Activated B cell treated with CpG ODN at 0.5 μM for 24 hours (primary cell): ENCODE results near the gene NSG2. TPM values are rescaled to one million over a fixed set of nuclear protein-coding genes. Genes with fewer than 3 reads are reported as not detected.

Source experiments
- ATAC-seq: fragments of 200-7000 bp; cut with Tn5 transposase; one replicate; pipeline ENCODE4 v1.10.0; 2021; ENCODE audit warnings: low read depth, mild to moderate bottlenecking, moderate library complexity
- CTCF ChIA-PET: fragments of 350-600 bp; sonication (Branson Sonifier 250); formaldehyde crosslinking; loops from one replicate; lab custom pipeline; 2021; ENCODE audit warnings: antibody characterized with exemption; lab: Charles Lee
- POLR2A ChIA-PET: fragments of 350-600 bp; sonication (Branson Sonifier 250); formaldehyde crosslinking; loops from one replicate; lab custom pipeline; 2021; ENCODE audit warnings: antibody characterized with exemption; lab: Charles Lee
- DNase-seq: peaks from one replicate; pipeline ENCODE4 v3.0.0; 2022
- H3K27ac Mint-ChIP-seq: one replicate; pipeline ENCODE4 v1.8.0; 2020; ENCODE audit warnings: mixed read lengths
- H3K27me3 Mint-ChIP-seq: one replicate; pipeline ENCODE4 v1.8.0; 2021; ENCODE audit warnings: mixed read lengths
- H3K36me3 Mint-ChIP-seq: one replicate; pipeline ENCODE4 v1.8.0; 2021; ENCODE audit warnings: low read depth, mixed read lengths
- H3K4me1 Mint-ChIP-seq: one replicate; pipeline ENCODE4 v1.8.0; 2021; ENCODE audit warnings: mixed read lengths
- H3K4me3 Mint-ChIP-seq: one replicate; pipeline ENCODE4 v1.8.0; 2020; ENCODE audit warnings: mild to moderate bottlenecking, mixed read lengths
- H3K9me3 Mint-ChIP-seq: one replicate; pipeline ENCODE4 v1.8.0; 2020; ENCODE audit warnings: mixed read lengths
- CTCF ChIP-seq: fragments of 200-600 bp; IDR thresholded peaks from one replicate; pipeline ENCODE4 v1.8.0; 2022; ENCODE audit warnings: antibody characterized with exemption, mild to moderate bottlenecking
- intact Hi-C: fragments of 100-400 bp; cut with micrococcal nuclease; formaldehyde crosslinking; loops from one replicate; pipeline ENCODE4 v1.15.1; 2024
- total RNA-seq: library from RNA; stranded (reverse); gene quantifications from 2 replicates; pipeline ENCODE4 v1.2.3, GENCODE V29; 2022

NSG2 gene
- total RNA-seq, 1 donor from 2014 or later, result not detected

DNA sequence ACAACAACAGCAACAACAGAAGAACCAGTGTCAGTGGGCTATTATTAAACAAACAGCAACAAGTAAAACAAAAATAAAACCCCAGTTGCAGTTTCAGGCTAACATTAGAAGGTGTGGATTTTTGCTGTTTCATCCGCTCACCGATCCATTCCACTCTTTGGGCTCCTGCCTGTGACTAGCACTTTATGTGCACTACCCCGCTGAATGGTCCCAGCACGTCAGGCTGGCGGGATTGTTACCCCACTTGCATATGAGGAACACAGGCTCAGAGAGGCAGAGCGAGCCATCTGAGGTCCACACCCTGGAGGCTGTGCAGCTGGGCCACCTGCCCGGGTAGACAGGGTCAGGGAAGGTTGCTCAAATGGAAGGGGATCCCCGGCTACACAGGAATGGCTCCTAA, 26.0 kb downstream of the NSG2 start:
- Mint-ChIP-seq H3K9me3 (no peaks in the 10 kb centered on the region), H3K4me1 (no peaks in the 10 kb centered on the region), H3K4me3 (no peak overlapping the region), H3K27ac (no peak overlapping the region), H3K36me3 (no peaks in the 10 kb centered on the region), H3K27me3 (peaks cover 15% of the 10 kb centered on the region)
- intact Hi-C loops, result no loop called here
- no peak for TF ChIP-seq CTCF
- ChIA-PET POLR2A (no interaction called here), CTCF (no interaction called here)
- no peak for ATAC-seq
- no peak for DNase-seq

DNA sequence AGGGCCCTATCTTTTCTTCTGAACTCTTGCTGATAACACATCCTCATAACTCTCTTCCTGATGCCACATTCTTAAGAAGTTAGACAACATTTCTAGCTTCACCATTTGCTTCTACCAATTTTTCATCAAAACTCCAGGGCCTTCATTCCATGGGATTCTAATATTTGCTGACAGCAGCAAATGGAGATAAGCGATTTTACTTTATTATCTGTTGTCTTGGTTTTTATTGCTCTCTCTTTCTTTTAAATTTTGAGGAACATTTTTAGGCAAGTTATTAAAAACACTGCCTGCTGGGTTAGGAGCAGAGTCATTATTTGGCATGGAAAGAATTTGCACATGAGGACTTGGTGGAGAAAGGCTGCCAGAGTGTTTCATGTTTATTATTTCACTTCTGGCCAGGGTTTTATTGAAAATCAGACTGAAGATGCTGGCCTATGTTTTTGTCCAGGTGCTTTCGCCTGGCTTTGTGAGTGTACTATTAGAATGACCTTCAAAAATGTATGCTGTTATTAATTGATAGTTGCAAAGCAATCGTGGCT, 27.7 kb downstream of the NSG2 start:
- intact Hi-C loops, result no loop called here
- no peak for TF ChIP-seq CTCF
- DNase-seq (no peak), ATAC-seq (no peak)
- ChIA-PET CTCF (no interaction called here), POLR2A (no interaction called here)
- no peaks in the 10 kb centered on the region for H3K9me3 Mint-ChIP-seq
- H3K27ac Mint-ChIP-seq, result no peak overlapping the region
- H3K4me1 Mint-ChIP-seq, result no peaks in the 10 kb centered on the region
- no peak overlapping the region for H3K4me3 Mint-ChIP-seq
- H3K36me3 Mint-ChIP-seq, result no peaks in the 10 kb centered on the region
- peaks cover 7% of the 10 kb centered on the region for H3K27me3 Mint-ChIP-seq

GRCh38 chr5:174074369-174074768, 28.9 kb downstream of the NSG2 start:
- CTCF ChIA-PET, result no interaction called here
- intact Hi-C loops, result no loop called here
- H3K4me3 Mint-ChIP-seq, result no peak overlapping the region
- no peak overlapping the region for H3K27ac Mint-ChIP-seq
- no peaks in the 10 kb centered on the region for H3K4me1 Mint-ChIP-seq
- ATAC-seq (no peak), DNase-seq (no peak)
- no peaks in the 10 kb centered on the region for H3K9me3 Mint-ChIP-seq
- POLR2A ChIA-PET, result no interaction called here
- no peaks in the 10 kb centered on the region for H3K36me3 Mint-ChIP-seq
- TF ChIP-seq CTCF, result no peak
- H3K27me3 Mint-ChIP-seq, result peaks cover 9% of the 10 kb centered on the region

- TF ChIP-seq CTCF, result no peak
- no peaks in the 10 kb centered on the region for H3K9me3 Mint-ChIP-seq
- no peaks in the 10 kb centered on the region for H3K4me1 Mint-ChIP-seq
- ChIA-PET POLR2A (no interaction called here), CTCF (no interaction called here)
- intact Hi-C loops, result no loop called here
- H3K27me3 Mint-ChIP-seq, result peaks cover 14% of the 10 kb centered on the region
- H3K36me3 Mint-ChIP-seq, result no peaks in the 10 kb centered on the region
- ATAC-seq (no peak), DNase-seq (no peak)
- no peak overlapping the region for H3K4me3 Mint-ChIP-seq
- no peak overlapping the region for H3K27ac Mint-ChIP-seq
Observed at GRCh38 chr5:174078416-174078815, 32.9 kb downstream of the NSG2 start.

DNA sequence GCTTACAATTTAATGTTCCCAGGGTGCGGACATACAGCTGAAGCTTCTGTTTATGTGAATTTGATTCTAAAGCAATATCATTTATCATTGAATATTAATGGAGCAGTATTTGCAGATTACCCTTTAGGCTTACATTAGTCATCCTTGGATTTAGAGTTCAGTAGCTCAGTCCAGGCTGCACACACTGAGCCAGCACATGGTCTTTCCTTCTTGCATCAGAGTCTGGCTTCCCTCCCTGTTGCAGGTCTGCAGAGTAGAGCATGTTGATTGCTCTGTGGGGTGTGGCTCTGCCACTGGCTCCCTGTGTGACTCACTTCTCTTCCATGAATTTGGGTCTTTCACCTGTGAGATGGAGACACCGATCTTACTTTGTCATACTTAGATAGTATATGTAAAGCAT, 36.8 kb downstream of the NSG2 start:
- ChIA-PET POLR2A (no interaction called here), CTCF (no interaction called here)
- intact Hi-C loops, result no loop called here
- ATAC-seq, result no peak
- peaks cover 2% of the 10 kb centered on the region for H3K4me1 Mint-ChIP-seq
- H3K27me3 Mint-ChIP-seq, result peaks cover 14% of the 10 kb centered on the region
- no peak for TF ChIP-seq CTCF
- no peaks in the 10 kb centered on the region for H3K36me3 Mint-ChIP-seq
- H3K27ac Mint-ChIP-seq, result no peak overlapping the region
- H3K4me3 Mint-ChIP-seq, result no peak overlapping the region
- no peak for DNase-seq
- no peaks in the 10 kb centered on the region for H3K9me3 Mint-ChIP-seq
